Activated CD4-positive, alpha-beta memory T cell treated with anti-CD3 and anti-CD28 coated beads, Interleukin-2, amount 10 ng/mL, durations not matched to agents 7 days and 5 days (primary cell): ENCODE data around the gene LEPROT. TPM values are rescaled to one million over a fixed set of nuclear protein-coding genes. Genes with fewer than 3 reads are reported as not detected.

Experiments used
- total RNA-seq, 2 experiments: library from RNA; stranded (reverse); gene quantifications; one replicate each; pipeline ENCODE4 v1.2.3, GENCODE V29; 2021

Gene LEPROT
- total RNA-seq, 2 experiments from 2014 or later = 29.2 to 31.3 TPM

Other genes starting within 250 kb of the LEPROT start
- gene DNAJC6, start 111.1 kb upstream of the LEPROT start, total RNA-seq = 1 to 10 TPM; 4.0 to 5.4 TPM
- 1 to 10 TPM; 3.7 to 4.2 TPM for gene LEPR, start within 50 bp of the LEPROT start, total RNA-seq